Middle frontal gyrus (tissue), 1 donor: ENCODE measurements around the gene MED16.

ENCODE experiments used
- DNase-seq: peaks from one replicate; pipeline ENCODE4 v3.0.0-alpha.2; 2015; ENCODE audit warnings: low spot score; ENCODE audit errors: extremely low spot score

Gene MED16

DNA sequence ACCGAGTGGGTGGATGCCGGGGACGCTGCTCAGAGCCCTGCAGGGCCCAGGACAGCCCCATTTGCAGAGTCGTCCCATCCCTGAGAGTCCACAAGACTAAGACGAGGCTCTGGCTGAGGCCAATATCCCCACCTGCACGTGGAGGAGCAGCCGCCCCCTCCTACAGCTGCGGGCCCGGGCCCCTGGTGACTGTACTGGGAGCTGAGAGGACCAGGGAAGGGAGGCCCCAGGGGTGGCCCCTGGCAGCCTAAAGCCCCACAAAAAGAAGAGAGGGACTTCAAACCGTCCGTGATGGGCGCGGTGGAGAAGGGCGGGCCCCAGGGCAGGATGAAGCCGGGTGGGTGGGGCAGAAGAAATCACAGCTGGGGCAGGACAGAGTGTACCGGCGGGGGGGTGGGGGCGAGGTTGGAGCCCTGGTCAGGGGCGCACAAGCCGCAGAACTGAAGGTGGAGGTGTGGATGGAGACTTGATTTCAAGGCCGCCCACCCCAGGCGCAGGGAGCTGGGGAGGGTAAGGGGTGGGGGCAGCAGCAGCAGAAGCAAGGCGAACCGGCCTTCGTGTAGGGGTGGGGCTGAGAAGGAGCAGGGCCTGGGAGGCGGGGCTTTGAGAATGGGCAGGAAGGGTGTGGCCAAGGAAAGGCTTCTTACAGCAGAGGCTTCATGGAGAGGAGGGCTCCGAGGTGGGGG lies 20.6 kb downstream of the MED16 start:
- no peak for DNase-seq

DNA sequence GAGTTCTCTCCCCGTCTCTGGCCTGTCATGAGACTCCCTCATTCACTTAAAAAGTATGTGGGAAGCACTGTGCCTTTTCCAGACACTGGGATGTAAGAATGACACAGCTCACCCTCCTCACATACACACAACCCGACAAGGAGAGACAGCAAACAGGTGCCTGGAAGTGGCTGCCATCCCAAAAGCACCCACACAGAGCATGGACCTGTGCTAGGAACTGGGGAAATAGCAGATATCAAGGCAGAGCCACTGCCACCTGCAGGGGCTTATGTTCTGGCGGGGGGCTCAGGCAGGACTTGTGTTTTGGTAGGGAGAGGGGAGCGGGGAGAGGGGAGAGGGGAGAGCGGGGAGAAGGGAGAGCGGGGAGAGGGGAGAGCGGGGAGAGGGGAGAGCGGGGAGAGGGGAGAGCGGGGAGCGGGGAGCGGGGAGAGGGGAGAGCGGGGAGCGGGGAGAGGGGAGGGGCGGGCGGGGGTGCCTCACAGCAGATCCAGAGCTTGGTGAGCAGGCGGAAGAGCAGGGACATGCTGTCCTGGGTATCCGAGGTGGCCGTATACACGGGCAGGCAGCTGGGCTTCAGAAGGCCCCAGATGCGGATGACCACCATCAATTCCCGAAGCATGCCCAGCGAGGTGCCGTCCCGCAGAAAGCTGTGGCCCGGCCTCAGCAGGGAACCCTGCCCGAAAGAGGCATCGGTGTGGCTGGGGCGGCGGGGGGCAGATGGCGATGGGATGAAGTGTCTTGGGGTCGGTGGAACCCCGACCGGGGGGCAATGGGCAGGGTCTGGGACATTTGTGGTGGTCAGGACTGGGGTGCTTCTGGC lies 21.3 kb downstream of the MED16 start:
- no peak for DNase-seq

DNA sequence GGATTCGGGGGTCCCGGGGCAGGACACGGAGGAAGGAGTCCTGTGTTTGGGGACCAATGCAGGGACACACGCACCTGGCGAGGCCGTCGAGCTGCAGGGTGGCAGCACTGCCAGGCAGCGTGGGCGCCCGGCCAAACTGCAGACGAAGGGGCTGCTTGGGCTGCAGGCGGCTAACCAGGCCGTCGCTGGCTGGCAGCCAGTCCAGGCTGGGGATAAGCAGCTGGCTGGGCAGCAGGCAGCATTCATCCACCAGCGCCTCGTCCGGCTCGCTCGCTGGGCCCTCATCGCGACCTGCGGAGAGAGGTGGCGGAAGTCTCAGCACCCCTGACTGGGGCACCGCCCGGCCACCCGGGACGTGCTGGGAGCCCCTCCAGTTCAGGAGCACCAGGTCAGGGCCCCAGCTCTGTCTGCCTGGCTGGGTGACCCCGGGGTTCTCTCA lies 22.0 kb downstream of the MED16 start:
- DNase-seq, result no peak

DNA sequence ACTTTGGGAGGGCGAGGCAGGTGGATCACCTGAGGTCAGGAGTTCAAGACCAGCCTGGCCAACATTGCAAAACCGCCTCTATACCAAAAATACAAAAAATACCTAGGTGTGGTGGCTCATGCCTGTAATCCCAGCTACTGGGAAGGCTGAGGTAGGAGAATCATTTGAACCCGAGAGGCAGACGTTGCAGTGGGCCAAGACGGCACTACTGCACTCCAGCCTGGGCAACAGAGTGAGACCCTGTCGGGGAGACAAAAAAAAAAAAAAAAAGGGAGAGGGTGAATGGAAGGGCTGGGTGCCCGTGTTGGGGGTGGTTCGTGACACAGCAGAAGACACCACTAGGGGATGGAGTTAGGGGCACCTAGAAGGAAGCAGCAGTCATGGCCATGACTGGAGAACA lies 22.7 kb downstream of the MED16 start:
- no peak for DNase-seq

DNA sequence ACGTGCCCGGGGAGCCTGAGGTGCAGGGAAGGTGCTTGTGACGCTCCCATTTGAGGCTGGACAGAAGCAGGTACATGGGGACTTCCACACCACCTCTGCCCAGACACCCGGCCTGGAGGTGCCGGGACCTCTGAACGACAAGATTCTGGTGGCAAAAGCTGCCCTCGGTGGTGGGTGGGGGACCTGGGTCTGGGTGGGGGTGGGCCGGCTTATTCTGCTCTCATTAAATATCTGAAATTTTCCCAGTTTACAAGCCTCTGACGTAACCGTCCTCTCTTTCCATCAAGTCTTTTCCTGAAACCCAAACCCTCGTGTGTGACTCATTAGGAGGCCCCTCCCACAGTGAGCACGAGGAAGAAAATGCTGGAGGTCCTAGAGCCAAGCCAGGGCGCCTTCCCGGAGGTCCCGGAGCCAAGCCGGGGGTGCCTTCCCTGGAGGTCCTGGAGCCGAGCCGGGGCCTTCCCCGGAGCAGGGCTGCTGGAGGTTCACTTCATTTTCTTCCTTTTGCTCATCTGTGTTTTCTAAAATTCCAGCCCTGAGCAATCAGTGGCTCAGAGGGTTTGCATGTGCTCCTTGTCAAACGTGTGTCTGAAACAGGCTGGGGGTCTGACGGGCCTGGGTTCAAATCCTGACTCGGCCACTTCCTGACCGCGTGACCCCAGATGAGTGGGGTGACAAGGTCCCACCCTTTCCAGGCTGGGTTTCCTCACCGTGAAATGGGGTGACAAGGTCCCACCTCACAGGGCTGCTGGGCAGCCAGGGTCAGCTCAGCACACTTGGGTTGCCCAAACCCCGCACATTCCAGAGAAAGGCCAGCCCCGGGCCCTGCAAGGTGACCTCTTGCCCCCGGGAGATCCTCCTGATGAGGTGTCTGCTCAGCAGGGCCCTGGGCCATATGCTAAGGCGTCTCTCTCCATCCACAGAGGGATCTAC lies 23.5 kb downstream of the MED16 start:
- DNase-seq, result no peak

DNA sequence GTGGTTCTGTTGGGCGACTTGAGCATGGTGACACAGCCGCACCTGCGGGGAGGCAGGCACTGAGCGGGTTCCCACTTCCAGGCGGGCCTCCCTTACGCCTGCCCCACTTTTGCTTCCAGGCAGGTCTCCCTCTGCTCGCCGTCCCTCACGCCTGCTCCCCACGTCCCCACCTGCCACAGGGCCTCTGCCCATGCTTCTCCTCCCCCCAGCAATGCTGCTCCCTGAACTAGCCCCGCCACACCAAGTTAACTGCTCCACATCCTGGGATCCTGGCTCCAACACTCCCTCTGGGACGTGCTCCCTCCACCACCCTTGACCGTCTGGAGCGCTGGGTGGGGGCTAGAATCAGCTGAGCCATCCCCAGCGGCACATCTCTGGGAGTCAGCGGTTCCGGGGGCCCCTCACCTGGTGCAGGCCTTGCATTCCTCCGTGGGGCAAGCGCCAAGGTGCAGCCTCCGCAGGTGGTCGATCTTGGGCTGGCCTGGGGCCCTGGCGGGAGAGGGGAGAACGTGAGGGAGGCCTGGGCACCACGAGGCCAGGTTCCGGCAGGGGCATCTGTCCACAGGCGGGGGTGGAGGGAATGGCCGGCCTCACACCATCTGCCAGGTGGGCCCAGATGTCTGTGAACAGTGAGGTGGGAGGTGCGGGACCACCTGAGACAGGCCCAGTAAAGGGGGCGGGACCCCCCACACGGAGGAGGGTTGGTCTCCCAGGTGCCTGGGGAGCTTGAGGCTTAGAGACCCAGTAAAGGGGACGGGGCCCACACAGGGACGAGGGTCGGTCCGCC lies 24.3 kb downstream of the MED16 start:
- DNase-seq, result no peak

DNA sequence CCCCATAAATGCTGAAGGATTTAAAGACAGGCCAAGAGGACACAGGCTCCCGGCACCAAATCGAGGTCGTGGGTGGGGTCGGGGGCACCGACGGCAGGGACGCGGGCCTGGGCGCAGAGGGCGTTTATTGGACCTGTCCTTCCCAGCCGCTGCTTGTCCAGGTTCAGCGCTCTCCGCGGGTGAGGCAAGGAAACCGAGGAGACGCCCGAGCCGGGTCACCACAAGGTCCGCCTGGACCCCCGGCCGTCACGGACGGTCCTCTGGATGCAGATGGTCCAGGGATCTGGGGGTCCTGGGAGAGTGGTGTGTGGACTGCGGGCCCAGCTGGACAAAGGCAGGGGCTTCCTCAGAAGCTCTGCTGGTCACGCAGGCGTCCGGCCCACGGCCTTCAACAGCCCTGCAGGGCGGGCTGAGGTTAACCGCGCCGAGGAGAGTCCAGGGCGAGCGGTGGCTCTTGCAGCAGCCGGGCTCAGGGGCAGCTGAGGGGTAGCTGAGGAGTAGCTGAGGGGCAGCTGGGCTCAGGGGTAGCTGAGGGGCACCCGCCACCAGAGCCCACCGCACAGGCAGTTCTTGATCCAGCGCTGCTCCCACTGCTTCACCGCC lies 25.0 kb downstream of the MED16 start:
- DNase-seq, result no peak

DNA sequence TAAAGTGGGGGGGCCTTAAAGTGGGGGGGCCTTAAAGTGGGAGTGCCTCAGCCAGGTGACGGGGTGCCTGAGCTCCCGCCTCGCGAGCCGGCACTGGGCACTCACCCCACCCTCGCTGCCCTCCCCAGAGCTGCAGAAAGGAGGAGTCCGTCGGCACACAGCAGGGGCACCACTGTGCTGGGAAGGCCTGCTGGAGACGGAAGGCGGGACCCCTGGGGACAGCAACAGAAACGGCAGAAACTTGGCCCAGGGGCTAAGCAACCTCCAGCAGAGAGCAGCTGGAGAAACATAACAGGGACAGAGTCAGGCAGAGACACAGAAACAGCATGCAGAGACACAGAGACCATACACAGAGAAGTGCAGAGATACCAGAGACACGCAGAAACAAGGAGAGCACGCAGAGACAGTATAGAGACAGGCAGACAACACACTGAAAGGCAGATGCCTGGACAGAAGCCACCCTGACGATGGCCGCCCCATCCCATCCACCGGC lies 25.6 kb downstream of the MED16 start:
- DNase-seq, result no peak

DNA sequence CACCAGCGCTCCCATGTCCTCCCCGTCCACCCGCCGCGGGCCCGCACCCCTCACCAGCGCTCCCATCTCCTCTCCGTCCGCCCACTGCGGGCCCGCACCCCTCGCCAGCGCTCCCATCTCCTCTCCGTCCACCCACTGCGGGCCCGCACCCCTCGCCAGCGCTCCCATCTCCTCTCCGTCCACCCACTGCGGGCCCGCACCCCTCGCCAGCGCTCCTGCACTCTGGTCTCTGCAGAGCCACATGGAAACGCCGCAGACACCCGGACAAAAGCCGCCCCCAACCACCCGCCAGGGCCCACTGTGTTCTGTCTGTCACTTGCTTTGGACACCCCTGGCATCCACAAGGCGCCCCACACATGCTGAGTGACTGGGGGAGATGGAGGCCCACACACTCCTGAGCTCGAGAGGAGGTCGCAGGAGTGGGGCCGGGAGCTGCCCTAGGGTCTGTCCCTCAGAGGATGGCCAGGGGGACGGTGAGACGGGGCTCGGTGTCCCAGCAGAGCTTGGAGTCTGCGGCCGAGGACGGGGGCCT lies 26.2 kb downstream of the MED16 start:
- no peak for DNase-seq

DNA sequence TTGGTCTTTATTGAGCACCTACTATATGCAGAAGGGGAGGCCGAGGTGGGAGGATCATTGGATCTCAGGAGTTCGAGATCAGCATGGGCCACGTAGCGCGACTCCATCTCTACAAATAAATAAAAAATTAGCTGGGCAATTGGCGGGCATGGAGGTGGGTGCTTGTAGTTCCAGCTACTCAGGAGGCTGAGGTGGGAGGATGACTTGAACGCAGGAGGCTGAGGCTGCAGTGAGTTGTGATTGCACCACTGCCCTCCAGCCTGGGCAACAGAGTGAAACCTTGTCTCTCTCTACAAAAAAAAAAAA lies 29.7 kb downstream of the MED16 start:
- DNase-seq, result no peak

DNA sequence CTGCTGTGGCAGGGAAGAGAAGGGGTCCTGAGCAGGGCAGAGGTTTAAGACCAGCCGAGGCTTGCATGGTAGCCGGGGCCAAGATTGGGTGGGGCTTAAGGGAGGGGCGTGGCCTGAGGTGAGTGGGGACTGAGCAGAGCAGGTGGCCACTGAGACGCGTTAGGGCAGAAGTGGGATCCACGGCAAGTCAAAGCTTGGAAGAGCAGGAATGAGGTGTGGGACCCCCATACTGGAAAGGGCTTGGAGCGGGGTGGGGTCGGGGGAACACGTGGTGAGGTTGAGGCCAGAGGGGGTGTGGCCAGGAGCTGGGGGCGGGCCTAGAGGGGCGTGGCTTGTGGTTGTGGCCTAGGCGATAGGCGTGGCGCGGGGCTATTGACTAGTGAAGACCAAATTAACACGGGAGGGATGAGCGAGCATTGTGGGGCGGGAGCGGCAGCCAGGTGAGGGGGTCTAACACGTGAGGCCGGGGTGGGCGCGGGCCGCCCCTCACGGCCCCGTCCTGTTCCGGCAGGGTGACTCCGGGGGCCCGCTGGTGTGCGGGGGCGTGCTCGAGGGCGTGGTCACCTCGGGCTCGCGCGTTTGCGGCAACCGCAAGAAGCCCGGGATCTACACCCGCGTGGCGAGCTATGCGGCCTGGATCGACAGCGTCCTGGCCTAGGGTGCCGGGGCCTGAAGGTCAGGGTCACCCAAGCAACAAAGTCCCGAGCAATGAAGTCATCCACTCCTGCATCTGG lies 30.2 kb downstream of the MED16 start:
- DNase-seq, result no peak

DNA sequence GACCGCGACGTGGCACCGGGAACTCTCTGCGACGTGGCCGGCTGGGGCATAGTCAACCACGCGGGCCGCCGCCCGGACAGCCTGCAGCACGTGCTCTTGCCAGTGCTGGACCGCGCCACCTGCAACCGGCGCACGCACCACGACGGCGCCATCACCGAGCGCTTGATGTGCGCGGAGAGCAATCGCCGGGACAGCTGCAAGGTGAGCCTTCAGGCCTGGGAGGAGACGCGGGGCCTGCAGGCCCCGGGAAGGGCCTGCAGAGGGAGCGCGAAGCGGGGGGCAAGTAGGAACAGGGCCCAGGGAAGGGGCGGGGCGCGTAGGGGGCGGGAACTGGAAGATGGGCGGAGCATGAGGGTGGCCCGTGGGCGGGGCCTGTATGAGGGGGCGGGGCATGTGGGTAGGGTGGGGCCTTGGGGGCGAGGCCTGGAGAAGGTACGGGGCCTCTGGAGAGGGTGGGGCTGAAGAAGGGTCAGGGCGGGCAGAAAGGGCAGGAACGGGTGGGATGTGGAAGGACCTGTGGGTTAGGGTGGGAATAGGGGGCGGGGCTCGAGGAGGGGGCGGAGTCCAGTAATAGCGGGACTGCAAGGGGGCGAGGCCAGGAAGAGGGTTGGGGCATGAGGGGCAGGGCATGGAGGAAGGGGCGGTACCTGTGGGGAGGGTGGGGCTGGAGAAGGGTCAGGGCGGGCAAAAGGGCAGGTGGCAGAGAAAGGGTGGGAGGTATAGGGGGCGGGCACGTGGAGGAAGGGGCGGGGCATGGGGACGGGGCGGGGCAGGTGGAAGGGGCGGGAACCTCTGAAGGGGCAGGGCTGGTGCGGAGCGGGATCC lies 31.0 kb downstream of the MED16 start:
- DNase-seq, result no peak

DNA sequence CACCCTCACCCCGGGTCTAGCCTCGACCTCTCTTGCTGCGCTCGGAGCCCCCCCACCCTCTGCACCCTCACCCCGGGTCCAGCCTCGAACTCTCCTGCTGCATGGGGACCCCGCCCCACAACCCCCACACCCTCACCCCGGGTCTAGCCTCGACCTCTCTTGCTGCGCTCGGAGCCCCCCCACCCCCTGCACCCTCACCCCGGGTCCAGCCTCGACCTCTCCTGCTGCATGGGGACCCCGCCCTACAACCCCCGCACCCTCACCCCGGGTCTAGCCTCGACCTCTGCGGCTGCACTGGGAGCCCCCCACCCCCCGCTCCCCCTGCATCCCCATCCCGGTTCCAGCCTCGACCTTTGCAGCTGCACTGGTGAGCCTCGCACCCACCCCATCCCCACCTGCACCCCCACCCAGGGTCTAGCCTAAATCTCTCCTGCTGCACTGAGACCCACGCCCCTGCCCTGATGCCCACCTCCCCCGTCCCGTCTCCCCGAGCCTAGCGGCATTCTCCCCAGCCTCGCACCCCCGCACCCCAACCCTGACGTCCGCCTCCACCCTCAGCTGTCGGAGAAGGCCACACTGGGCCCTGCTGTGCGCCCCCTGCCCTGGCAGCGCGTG lies 31.7 kb downstream of the MED16 start:
- no peak for DNase-seq

DNA sequence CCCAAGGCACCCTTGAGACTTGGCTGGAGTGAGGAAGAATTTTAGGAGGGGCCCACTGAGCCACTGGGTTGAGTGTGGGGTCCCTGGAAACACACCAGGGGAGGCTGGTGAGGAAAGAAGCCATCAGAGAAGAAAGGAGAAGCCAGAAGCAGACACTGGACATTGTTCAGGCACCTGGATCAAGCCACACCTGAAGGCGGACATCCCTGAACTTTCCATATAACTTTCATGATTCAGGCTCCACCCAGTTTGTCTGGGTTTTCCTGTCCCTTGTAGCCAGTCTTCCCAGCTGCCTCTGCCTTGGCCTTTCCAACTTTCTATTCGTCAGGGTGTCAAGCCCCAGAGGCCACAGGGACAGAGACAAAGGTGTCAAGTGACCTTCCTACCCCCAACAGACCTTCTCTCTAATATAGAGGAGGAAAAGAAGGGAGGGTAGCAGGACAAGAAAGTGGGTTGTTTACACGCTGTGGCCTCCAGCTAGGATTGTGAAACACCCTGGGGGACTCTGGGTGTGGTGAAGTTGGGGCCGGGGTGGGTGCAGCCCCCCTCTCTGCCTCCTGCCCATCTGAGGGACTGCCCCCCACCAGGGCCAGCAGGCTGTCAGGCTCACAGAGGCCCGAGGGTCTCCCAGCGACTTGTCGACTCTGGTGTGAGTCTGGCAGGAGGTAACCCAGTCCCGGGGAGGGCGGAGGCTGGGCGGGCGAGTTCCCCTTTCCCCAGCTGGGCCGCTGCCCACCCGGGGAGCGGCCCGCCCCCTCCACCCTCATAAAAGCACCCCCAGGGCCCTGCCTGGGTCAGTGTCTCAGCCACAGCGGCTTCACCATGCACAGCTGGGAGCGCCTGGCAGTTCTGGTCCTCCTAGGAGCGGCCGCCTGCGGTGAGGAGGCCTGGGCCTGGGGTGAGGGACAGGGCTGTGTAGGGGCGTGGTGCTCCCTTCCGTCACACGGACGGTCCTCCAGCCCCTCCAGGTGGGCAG lies 33.8 kb downstream of the MED16 start, which contains the start of gene CFD:
CFD (plus strand) TSS at position 797 of the 976 bp plus-strand sequence; CDS start at position 823, 26 bp downstream.
- DNase-seq, result no peak

DNA sequence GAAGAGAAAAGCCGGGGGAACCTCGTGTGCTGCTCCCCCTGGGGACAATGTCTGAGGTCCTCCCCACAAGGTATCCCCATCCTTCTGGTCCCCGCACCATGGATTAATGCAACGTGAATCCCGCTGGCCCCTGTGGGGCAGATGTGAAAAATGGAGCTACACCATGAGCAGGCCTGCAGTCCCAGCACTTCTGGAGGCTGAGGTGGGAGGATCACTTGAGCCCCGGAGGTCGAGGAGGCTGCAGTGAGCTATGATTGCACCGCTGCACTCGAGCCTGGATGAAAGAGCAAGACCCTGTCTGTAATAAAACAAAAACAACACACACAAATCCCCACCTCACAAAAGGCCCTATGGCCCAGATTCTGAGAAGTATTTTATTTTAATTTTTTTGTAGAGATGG lies 34.7 kb downstream of the MED16 start:
- no peak for DNase-seq

DNA sequence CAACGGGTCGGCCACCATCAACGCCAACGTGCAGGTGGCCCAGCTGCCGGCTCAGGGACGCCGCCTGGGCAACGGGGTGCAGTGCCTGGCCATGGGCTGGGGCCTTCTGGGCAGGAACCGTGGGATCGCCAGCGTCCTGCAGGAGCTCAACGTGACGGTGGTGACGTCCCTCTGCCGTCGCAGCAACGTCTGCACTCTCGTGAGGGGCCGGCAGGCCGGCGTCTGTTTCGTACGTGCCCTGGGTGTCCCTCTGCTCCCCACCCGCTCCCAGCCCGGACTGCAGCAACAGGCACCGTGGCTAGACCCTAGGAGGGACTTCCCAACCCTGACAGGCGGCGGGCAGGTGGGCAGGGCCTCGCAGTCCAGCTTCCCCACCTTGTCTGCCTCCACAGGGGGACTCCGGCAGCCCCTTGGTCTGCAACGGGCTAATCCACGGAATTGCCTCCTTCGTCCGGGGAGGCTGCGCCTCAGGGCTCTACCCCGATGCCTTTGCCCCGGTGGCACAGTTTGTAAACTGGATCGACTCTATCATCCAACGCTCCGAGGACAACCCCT lies 37.3 kb downstream of the MED16 start:
- DNase-seq, result no peak

DNA sequence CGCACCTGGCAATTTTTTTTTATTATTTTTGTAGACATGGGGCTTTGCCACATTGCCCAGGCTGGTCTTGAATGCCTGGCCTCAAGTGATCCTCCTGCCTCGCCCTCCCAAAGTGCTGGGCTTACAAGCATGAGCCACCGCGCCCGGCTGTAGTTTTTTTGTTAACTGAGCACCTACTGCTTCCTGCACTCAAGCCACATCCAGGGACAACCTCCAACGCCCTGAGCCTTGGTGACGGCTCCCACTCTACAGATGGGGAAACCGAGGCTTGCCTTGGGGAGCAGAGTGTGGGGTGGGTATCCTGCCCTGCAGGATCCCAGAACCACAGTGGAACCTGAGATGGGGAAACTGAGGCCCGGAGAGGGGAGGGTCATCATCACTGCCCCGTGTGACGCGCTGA lies 37.8 kb downstream of the MED16 start:
- DNase-seq, result no peak
